Coronary artery (tissue), 2 donors: ENCODE results near the gene MINK1.
A peak's percentile ranks its signal among the peaks of the same experiment; 100 is the strongest.
"Not testable (repeated sequence)": the region's sequence is repeated elsewhere in the genome, so short reads cannot be mapped to it uniquely, and the experiment has no call there.

Experiments used
- DNase-seq: peaks from one replicate; pipeline ENCODE4 v3.0.0-alpha.2; 2017; ENCODE audit warnings: low spot score
- H3K27ac ChIP-seq, 2 donors: fragments of 200-600 bp; sonication (generic); one replicate each; pipeline ENCODE4 v1.5.1; 2016 to 2019
- H3K4me3 ChIP-seq: fragments of 200-600 bp; sonication (generic); 2 replicates; pipeline ENCODE4 v1.5.1; 2016; ENCODE audit warnings: mild to moderate bottlenecking, moderate library complexity
- CTCF ChIP-seq: fragments of 200-600 bp; sonication (generic); IDR thresholded peaks from one replicate; pipeline ENCODE4 v1.5.1; 2019; ENCODE audit warnings: antibody characterized with exemption

Gene MINK1

GRCh38 chr17:4856271-4856936 is 23.3 kb downstream of the MINK1 start:
- DNase-seq: no peak
- TF ChIP-seq CTCF: no peak
- H3K4me3 ChIP-seq: no peak overlapping the region
- H3K27ac ChIP-seq: peak overlapping the region in 1 of 2 donors; percentile 32

DNA sequence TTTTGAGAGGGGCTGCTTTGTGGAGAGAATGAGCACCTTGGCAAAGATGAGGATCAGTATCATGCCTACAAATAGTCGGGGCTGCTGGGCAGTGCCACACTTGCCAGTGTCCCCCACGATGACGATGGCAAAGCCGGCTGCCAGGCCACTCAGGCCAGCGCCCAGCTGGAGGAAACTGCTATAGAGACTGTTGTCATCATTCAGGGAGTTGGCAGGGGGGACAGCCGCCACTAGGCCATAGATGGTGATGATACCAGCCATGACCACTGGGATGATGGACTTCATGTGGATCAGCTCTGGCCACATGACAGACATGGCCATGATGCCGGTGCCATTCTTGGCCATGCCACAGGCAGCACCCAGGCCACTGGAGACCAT is 23.8 kb downstream of the MINK1 start:
- no peak for TF ChIP-seq CTCF
- peak overlapping the region in 1 of 2 donors; percentile 32 for H3K27ac ChIP-seq
- H3K4me3 ChIP-seq: no peak overlapping the region
- DNase-seq: no peak

GRCh38 chr17:4857347-4857746 is 24.2 kb downstream of the MINK1 start:
- H3K27ac ChIP-seq: peak overlapping the region in 1 of 2 donors; percentile 56
- not testable (repeated sequence) for H3K4me3 ChIP-seq, DNase-seq

GRCh38 chr17:4858068-4858881 is 25.1 kb downstream of the MINK1 start:
- Histone ChIP-seq H3K27ac (peak overlapping the region in 1 of 2 donors; percentile 56), H3K4me3 (no peak overlapping the region)
- DNase-seq: no peak
- no peak for TF ChIP-seq CTCF

- peak overlapping the region in 1 of 2 donors; percentile 54 for H3K27ac ChIP-seq
- no peak overlapping the region for H3K4me3 ChIP-seq
- DNase-seq: no peak
- TF ChIP-seq CTCF: no peak
Measured at GRCh38 chr17:4858882-4859260, 25.7 kb downstream of the MINK1 start.

DNA sequence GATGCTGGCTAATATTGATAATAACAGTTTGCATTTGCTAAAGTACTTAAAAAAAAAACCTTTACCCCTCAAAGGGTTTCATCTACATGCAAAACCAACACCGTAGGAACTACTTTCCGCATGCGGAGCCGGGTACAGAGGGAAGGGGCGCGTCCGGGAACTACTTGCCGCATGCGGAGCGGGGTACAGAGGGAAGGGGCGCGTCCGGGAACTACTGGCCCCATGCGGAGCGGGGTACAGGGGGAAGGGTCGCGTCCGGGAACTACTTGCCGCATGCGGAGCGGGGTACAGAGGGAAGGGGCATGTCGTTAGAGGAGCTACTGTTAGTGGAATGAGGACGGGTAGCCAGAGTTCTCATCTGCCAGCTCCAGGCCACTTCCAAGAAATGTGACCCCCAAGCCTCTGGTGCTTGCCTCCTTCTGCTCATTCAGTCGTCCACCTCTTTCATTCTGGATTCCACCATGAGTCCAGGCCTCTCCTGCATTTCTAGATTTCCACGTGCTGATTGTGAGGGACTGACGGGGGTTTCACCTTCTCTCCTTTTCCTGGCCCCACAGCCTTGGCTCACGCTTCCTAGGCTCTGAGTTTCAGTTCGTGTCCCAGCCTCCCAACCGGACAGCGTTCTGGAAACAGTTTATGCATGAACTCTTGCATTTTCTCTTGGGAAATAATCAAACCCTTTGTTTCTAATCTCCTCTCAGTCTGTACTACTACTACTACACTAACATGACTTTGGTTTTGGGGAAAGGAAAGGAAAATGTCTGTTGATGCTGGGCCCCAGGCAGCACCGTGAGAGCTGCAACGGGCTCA is 26.9 kb downstream of the MINK1 start:
- no peak for DNase-seq
- peak overlapping the region in 1 of 2 donors; percentile 47 for H3K27ac ChIP-seq
- TF ChIP-seq CTCF: no peak
- H3K4me3 ChIP-seq: no peak overlapping the region

DNA sequence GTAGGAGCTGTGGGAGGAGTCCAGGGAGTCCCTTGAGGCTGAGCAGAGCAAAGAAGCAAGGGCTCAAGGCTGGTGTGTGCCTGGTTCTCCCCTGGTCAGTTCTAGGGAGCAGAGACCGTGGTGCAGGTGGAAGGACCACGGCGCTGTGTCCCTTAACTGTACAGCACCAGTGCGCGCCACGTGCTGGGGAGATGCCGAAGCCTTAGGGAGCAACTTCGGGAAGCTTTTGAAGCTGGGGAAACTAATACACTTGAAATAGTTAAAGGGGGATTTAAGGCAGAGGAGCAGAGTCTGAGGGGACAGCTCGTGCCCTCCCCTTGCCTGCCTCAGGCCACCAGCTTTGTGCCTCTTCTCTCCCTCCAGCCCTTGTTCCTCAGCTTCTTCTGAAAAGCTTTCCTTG is 27.5 kb downstream of the MINK1 start:
- Histone ChIP-seq H3K4me3 (no peak overlapping the region), H3K27ac (peak overlapping the region in 1 of 2 donors; percentile 47)
- TF ChIP-seq CTCF: no peak
- DNase-seq: no peak
